HG03139 (cell line): Measurements from ENCODE around the gene KCNH2.

ENCODE experiments used
- ATAC-seq: cut with Tn5 transposase; IDR thresholded peaks from one replicate; pipeline ENCODE4 v1.9.1; 2021; ENCODE audit not compliant: unreplicated experiment

KCNH2 gene

DNA sequence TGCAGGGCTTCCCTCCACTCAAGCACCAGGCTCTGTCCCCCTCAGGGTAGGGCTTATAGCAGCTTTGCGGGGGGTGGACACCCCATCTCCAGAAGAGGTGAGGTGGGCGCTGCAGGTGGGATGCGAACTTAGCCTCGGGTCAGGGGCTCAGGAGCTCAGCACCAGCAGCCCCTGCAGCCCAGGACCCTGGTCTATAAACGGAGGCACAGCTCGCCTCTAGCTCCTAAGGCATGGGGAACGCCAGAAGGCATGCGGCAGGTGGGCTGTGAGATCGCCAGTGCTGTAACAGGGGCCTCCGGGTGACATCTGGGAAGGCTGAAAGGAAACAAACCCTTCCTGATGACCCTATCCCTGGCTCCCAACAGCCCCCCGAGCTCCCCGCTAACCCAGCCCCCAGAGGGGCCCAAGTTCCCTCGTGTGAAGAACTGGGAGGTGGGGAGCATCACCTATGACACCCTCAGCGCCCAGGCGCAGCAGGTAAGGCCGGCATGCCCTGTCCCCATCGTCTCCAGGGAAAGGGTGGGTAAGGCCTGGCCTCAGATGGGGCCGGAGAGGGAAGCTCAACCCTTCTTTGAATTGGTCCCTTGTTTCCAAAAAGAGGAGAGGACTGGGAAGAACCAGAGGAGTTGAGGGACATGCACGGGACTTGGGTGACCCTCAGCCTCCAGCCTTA, 16.9 kb upstream of the KCNH2 start:
- no peak for ATAC-seq

DNA sequence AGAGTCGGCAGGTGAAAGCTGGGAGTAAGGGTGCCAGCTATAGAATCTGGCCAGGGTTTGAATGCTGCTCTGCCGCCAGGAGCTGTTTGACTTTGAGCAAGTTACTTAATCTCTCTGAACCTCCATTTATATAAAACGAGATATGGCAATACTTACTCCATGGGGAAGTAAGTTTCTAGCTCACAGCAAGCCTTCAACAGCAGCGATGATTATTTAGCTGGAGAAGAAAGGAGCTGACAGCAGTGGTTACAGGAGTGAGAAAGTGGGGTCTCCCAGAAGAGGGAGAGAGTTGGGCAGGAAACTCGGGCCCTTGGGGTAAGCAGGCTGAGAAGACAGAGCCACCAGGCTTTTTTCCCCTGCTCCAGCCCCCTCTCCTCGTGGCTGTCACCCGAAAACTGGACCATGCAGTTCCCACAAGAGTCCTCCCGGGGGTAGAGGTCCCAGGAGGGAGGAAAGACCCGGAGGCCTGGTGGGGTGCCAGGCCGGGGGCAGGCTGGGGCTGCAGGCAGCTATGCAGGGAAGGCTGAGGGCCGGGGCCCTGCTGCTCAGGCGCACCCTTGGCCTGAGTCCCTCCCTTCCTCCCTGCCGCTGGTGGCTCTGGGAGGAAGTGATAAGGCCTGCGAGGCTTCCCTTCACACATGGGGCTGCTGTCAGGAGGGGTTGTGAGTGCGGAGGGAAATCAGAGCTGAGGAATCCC, 16.2 kb upstream of the KCNH2 start:
- ATAC-seq = no peak

DNA sequence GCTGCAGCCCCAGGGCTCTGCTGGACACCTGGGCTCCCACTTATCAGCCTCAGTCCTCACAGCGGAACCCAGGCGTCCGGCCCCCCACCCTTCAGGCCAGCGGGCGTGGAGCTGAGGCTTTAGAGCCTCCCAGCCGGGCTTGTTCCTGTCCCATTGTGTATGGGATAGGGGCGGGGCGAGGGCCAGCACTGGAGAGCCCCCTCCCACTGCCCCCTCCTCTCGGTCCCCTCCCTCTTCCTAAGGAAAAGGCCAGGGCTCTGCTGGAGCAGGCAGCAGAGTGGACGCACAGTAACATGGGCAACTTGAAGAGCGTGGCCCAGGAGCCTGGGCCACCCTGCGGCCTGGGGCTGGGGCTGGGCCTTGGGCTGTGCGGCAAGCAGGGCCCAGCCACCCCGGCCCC, 15.4 kb upstream of the KCNH2 start:
- ATAC-seq = no peak

DNA sequence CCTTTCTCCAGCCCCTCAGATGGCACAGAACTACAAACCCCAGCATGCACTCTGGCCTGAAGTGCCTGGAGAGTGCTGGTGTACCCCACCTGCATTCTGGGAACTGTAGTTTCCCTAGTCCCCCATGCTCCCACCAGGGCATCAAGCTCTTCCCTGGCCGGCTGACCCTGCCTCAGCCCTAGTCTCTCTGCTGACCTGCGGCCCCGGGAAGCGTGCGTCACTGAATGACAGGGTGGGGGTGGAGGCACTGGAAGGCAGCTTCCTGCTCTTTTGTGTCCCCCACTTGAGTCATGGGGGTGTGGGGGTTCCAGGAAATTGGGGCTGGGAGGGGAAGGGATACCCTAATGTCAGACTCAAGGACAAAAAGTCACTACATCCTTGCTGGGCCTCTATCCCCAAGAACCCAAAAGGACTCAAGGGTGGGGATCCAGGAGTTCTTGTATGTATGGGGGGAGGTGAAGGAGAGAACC, 14.7 kb upstream of the KCNH2 start:
- no peak for ATAC-seq

DNA sequence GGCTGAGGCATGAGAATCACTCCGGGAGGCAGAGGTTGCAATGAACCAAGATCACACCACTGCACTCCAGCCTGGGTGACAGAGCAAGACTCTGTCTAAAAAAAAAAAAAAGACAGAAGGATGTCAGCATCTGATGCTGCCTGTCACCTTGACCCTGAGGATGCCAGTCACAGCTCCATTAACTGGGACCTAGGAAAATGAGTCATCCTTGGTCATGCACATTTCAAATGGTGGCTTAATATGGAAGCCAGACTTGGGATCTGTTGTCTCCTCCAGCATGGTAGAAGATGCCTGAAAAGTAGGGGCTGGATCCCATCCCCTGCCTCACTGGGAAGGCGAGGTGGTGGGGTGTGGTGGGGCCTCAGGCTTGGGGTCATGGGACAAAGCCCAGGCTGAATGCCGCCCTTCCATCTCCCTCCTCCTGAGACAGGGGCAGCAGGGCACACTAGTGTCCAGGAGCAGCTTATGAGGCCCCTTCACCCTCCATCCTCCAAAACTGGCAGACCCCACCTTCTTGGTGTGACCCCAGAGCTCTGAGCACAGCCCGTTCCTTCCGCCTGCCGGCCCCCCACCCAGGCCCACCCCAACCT, 14.0 kb upstream of the KCNH2 start:
- ATAC-seq = no peak

DNA sequence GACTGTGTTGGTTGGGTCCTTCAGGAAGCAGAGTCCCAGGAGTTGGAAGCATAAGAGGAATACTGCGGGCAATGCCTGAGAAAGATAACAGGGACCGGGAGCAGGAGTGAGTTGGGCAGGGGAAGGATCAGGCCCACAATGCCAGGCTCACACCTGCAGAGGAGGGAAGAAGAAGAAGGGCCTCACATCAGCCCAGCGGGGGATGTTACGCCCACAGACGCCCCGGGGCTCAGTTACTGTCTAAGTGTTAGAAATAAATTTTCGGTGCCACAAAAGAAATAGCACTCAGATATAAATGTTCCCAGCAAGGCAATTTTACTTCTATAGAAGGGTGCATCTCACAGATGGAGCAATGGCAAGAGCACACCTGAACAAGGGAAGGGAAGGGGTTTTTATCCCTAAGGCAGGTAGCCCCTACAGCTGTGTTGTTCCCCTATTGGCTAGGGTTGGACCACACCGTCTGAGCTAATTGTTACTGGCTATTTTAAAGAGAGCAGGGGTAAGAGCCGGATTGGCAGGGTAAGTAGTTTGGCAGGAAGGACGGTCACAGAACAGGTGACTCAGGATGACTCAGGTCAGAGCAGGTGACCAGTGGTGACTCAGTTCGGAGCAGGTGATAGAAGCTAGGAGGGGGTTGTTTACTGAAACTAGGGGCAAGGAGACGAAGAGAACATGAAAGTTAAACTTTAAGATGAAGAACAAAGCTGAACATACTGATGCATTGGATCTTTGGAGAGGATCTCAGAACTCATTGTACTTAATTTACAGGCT, 12.5 kb upstream of the KCNH2 start, which contains the start of gene NOS3:
Gene NOS3, plus strand, starts transcription at position 602 of the 771 bp plus-strand sequence. CDS start 2,787 bp downstream, outside the sequence.
- ATAC-seq = no peak

DNA sequence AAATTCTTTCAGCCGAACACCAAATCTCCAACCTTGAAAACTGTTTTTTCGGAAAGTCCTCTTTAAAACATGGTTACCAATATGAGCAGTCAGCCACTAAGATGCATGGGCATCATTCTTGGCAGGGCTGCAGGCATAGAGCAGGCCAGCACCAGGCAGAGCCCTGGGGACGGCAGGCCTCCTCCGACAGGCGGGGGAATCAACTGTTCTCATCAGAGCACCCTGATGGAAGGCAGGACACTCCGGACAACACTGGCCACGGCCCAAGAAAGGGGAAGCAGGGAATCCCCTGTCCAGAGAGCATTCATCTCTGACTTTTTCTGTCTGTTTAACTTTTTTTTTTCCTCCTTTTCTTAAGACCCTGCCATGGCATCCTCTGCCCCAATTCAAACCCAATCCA, 11.3 kb upstream of the KCNH2 start:
- no peak for ATAC-seq

DNA sequence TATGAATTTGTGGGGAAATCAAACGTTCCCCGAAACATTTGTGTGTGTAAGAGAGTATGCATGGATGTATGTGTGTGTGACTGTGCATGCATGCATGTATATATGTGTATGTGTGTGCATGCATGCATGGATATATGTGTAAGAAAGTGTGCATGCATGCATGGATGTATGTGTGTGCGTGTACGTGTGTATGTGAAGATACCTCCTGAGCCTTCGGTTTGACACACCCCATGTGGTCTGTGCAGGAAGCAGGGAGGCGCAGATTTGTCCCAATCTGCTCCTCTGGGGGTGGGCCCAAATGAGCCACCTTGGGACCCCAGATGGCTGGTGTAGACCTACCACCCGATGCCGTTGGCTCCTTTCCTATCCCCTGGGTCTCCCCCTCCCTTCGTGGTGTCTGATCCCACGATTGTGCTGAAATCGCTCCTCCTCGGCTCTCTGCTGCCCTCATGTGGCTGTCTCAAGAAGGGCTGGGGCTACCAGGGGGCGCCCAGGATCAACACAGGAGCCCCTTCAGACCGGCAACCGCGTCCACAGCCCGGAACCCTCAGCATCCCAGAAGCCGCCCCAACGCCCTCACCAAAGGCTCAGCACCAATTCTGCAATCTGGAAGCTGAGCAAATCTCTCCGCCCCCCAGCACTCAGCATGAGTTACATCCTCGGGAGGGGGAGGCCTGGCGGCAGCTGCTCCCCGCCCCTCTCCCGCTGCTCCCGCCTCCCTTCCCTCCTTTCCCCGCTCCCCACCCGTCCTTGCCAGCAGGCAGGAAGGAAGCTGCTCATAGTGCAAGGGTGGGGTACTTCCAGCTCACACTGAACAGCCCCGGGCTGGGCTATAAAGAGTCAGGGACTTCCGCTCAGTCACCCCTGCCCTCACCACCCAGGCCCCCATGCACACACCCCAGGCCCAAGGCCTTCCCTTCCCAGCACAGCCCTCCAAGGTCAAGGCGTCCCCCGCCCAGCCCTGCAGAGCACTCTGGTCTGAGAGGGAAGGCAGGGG, 10.4 kb upstream of the KCNH2 start:
- no peak for ATAC-seq

DNA sequence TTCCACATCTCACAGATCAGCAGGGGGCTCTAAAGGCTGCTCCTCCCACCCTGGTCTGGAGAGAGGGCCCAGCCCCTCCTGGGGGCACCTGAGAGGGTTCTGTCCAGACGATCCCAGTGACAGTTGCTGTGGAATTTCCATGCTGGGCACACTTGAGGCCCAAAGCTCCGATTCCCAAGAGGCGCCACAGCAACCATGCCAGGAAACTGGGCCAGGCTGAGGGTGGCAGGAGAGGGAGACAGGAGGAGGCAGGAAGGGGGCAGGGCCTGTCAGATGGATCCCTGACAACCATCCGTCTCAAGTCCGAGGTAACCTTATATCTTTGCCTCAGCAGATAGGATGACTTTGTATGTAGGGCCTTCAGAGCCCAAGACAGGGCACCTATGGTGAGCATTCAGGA, 8.4 kb upstream of the KCNH2 start:
- ATAC-seq = no peak

DNA sequence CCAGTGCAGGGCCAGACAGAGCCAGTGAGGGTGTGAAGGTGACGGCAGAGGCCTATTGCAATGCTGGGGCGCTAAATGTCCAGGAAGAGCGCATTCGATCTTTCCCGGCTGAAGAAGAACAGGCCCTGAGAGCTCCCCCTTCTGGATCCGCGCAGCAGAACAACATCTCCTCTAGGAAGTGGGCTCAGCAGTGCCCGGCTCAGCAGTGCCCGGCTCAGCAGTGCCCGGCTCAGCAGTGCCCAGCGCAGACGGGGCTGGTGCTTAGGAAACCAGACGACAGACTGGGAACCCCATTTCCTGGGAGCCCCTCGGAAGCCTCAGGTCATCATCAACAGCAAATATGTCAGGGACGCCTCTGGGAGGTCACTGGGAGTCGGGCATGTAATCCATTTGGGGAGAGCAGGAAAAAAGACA, 8.0 kb upstream of the KCNH2 start:
- no peak for ATAC-seq

DNA sequence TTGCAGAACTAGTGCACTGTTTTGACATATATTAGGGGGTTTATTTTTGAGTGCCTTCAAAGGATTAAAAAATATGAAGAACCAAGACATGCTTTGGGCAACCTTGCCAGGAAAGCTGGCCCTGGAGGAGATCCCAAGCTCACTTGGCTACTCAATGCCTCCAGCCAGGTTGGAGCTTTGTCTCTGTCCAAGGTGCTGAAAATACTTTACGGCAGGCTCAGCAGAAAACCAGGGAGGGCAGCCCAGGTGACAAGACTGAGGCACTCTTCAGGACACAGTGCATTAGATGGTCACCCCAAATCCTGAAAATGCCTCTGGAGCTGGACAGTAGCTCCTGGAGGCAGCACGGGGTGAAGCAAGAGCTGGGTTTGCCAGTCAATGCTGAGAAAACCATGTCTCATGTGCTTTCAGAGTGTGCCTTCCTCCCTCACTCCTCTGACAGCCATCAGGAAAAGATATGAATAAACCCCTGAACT, 5.8 kb upstream of the KCNH2 start:
- ATAC-seq = no peak

DNA sequence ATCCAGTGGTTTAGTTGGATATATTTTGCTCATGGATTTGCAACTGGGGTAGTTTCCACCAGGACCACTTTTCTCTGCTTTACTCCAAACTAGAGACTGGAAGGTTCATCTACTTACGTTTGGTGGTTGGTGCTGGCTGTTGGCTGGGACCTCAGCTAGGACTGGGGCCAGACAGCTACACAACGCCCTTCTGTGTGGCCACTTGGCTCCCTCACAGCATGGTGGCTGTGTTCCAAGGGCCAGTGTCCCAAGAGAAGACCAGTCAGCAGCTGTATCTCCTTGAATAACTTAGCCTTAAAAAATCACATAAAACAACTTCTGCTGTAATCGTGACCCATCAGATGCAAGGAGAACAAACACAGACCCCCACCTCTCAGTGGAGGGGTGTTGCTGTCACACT, 4.2 kb upstream of the KCNH2 start:
- ATAC-seq = no peak

DNA sequence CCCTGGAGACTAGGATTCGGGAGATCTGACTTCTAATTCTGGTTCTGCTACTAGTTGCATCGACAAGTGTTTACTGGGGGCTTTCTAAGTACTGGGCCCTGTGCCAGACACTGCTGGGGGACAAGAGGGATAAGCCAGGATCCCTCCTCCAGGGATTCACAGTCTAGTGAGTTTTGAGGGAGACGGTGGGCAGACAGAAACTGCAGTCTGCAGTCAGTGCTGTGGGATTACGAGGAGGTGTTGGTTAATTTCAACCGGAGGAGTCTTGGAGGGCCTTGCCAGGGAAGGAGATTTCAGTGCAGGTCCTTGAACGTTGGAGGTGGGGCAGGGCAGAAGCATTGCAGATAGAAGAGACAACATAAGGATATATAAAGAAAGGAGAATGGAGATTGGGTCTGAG, 3.5 kb upstream of the KCNH2 start:
- ATAC-seq = no peak

DNA sequence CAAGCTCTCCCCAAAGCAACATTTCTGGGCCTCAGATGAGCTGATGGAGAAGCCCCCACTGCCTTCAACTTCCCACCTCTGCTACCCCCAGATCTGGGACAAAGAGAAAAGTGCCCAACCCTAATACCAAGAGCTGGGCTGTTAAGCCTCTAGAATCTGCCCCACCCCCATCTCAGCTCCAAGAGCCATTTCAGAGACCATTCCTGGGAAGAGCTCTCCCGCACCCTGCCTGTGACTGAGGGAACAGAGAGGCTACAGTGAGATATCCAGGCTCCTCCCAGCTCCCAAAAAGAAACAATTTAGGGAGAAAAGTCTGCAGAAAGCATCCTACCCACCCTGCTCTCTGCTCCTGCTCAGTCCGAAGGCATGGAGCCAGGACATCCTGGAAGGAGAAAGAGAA, 2.5 kb upstream of the KCNH2 start:
- no peak for ATAC-seq

DNA sequence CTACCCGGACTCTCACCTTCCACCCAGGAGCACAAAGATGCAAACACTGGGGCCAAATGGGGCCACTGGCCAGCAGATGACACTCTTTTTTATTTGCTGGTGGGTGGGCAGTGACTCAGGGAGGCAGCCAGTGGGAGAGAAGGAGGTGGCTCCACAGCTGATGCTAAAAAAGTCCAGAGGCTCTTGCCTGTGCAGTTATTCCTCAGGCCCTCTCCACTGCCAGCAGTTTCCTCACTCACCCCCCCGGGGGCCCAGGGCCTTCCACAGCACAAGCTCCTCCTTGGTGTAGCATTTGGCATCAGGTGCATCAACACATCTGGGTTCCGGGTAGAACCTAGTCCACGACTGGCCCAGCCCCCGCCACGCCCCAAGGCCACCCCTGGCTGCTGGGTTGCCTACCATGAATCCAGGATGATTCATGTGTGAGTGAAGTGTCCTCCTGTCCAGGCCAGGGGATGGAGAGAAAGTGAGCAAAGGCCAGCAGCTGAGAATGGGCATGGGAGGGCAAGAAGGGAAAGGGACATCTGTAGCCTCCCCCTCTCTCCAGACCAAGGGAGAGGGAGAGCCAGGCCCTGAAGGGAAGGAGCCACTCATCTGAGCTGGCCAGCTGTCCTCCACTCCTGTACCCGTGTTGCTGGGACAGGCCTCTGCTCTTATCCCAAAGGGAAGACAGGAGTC, 1.7 kb upstream of the KCNH2 start:
- no peak for ATAC-seq

DNA sequence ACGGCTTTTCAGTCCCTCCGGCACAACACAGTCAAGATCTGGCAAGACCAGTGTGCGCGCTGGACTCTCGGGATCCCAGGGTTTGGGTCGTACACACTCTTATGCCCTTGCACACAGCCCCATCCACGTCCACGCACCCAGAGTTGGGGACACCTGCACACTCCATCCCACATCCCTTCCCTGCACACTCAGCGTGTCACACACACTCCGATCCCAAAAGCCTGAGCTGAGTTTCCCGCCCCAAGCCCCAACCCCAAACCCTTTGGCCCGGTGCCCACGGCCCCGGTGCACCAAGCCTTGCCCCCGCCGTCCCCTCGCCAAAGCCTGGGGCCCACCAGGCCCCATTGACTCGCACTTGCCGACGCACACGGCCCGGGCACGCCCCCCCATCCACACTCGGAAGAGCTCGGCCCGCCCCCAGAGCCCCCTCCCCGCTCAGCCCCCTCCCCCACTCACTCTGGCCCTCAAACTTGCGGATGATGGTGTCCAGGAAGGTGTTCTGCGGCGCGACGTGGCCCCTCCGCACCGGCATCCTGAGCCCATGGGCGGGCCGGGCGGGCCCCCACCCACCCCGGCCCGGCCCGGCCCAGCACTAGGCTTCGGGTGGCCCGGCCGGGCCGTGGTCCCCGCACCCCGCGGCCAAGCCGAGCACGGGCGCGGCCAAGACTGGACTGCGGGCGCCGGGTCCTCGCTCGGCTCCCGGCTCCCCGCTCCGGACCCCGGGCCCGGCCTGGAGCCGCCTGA, 567 bp downstream of the KCNH2 start:
- ATAC-seq = no peak

DNA sequence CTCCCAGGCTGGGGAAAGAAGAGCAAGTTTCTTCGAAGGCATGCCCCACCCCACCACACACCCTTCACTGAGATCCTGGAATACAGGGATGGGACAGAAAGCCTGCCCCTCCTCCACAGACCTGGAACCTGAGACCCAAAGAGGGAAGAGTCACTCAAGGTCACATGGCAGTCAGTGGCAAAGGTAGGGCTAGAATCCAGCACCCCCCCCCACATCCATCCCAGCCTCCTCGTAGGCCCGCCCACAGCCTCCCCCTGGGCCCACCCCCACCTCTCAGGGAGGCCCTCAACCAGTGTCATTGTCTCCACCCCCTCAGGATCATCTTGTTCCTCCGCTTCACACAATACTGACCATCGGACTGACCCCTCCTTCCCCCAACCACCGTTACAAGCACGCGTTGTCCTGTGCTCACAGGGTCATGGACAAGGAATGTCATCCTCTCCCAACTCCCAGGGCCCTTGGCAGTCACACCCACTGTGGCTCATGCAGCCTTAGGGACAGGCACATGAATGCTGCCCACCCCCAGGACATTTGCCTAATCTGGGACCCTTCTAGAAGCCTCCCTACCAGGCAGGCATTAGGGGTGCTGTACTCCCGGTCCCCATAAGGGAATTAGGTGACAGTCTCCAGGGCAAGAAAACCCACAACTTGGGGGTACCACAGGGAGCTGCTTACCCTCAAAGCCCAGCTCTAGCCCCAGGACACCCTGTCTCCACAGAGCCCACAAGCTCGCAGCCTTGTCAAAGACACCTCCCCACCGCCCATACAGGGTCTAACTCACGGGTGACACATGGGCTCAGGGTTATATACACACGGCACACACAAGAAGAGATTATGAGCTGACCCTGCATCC, 1.4 kb downstream of the KCNH2 start:
- ATAC-seq = no peak
